GM18951 (cell line): Measurements from ENCODE around the gene PLK3.
"Not testable (repeated sequence)": the region's sequence is repeated elsewhere in the genome, so short reads cannot be mapped to it uniquely, and the experiment has no call there.

Experiments
- POLR2A ChIP-seq: IDR thresholded peaks from 4 replicates; pipeline ENCODE4 v1.6.1; 2011; ENCODE audit warnings: mild to moderate bottlenecking; ENCODE audit not compliant: insufficient read length, insufficient read depth; ENCODE audit errors: extremely low read depth
- in situ Hi-C: fragments of 300-500 bp; cut with MboI; formaldehyde crosslinking; loops from one replicate; pipeline ENCODE4 v1.12.0; 2022; ENCODE audit warnings: low sequenced_read_pairs, mixed read lengths, inconsistent platforms; ENCODE audit not compliant: unreplicated experiment

Gene PLK3

GRCh38 chr1:44830900-44831304 lies 30.7 kb downstream of the PLK3 start:
- no peak for TF ChIP-seq POLR2A
- in situ Hi-C loops: no loop called here

- in situ Hi-C loops: no loop called here
- TF ChIP-seq POLR2A: no peak
Observed at GRCh38 chr1:44831516-44831915, 31.3 kb downstream of the PLK3 start.

- TF ChIP-seq POLR2A: no peak
- in situ Hi-C loops: no loop called here
Observed at GRCh38 chr1:44832056-44832705, 32.0 kb downstream of the PLK3 start.

- TF ChIP-seq POLR2A: no peak
- in situ Hi-C loops: no loop called here
Observed at GRCh38 chr1:44834328-44834727, 34.2 kb downstream of the PLK3 start.

GRCh38 chr1:44835738-44836675 lies 35.8 kb downstream of the PLK3 start:
- no peak for TF ChIP-seq POLR2A
- in situ Hi-C loops: no loop called here

GRCh38 chr1:44838294-44838693 lies 38.1 kb downstream of the PLK3 start:
- in situ Hi-C loops: not testable (repeated sequence)

- in situ Hi-C loops: no loop called here
Observed at GRCh38 chr1:44839576-44839975, 39.4 kb downstream of the PLK3 start.

GRCh38 chr1:44842486-44842861 lies 42.3 kb downstream of the PLK3 start:
- no peak for TF ChIP-seq POLR2A
- in situ Hi-C loops: no loop called here

More at GRCh38 chr1:44839576-44839975, 39.4 kb downstream of the PLK3 start:
- TF ChIP-seq POLR2A: no peak

GRCh38 chr1:44842862-44843655 lies 42.9 kb downstream of the PLK3 start, which contains the start of gene PTCH2:
TSS of gene PTCH2 (minus strand) at chr1:44843253. CDS start at chr1:44842932, 321 bp downstream.
- TF ChIP-seq POLR2A: no peak
- in situ Hi-C loops: no loop called here

GRCh38 chr1:44846985-44847384 lies 46.8 kb downstream of the PLK3 start:
- in situ Hi-C loops: no loop called here
- TF ChIP-seq POLR2A: no peak

- no peak for TF ChIP-seq POLR2A
- in situ Hi-C loops: no loop called here
Observed at GRCh38 chr1:44847845-44848244, 47.7 kb downstream of the PLK3 start.

GRCh38 chr1:44848456-44849181 lies 48.4 kb downstream of the PLK3 start:
- TF ChIP-seq POLR2A: no peak
- in situ Hi-C loops: no loop called here
